ENCODE data around the gene TMEM69.

DNA sequence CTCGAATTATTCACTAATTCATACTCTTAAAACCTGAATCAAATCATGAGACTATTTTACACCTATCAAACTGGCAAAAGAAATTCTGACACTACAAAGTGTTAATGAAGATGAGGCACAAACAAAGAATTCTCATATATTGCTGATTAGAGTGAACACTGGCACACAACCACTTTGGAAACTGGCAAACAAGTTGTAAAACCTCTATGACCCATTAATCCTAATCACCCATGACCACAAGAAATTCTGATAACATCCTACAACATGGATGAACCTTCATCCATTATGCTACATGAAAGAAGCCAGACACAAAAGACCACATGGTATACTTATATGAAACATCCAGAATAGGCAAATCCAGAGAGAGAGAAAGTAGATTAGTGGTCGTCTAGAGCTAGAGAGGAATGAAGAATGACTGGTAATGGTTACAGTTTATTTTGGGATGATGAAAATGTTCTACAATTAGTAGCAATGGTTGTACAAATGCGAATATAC is 10.2 kb upstream of the TMEM69 start:
- TF ChIP-seq, protein P1, sequence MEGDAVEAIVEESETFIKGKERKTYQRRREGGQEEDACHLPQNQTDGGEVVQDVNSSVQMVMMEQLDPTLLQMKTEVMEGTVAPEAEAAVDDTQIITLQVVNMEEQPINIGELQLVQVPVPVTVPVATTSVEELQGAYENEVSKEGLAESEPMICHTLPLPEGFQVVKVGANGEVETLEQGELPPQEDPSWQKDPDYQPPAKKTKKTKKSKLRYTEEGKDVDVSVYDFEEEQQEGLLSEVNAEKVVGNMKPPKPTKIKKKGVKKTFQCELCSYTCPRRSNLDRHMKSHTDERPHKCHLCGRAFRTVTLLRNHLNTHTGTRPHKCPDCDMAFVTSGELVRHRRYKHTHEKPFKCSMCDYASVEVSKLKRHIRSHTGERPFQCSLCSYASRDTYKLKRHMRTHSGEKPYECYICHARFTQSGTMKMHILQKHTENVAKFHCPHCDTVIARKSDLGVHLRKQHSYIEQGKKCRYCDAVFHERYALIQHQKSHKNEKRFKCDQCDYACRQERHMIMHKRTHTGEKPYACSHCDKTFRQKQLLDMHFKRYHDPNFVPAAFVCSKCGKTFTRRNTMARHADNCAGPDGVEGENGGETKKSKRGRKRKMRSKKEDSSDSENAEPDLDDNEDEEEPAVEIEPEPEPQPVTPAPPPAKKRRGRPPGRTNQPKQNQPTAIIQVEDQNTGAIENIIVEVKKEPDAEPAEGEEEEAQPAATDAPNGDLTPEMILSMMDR (IDR thresholded peaks at IDR 0.05), result no peak
- TF ChIP-seq SIN3A (IDR thresholded peaks at IDR 0.05; ENCODE audit: borderline replicate concordance, insufficient read depth, low read depth, low read length) (no peak), POLR2AphosphoS5 (IDR thresholded peaks at IDR 0.05; ENCODE audit: low read depth, low read length) (no peak)
- TF ChIP-seq, protein P2, sequence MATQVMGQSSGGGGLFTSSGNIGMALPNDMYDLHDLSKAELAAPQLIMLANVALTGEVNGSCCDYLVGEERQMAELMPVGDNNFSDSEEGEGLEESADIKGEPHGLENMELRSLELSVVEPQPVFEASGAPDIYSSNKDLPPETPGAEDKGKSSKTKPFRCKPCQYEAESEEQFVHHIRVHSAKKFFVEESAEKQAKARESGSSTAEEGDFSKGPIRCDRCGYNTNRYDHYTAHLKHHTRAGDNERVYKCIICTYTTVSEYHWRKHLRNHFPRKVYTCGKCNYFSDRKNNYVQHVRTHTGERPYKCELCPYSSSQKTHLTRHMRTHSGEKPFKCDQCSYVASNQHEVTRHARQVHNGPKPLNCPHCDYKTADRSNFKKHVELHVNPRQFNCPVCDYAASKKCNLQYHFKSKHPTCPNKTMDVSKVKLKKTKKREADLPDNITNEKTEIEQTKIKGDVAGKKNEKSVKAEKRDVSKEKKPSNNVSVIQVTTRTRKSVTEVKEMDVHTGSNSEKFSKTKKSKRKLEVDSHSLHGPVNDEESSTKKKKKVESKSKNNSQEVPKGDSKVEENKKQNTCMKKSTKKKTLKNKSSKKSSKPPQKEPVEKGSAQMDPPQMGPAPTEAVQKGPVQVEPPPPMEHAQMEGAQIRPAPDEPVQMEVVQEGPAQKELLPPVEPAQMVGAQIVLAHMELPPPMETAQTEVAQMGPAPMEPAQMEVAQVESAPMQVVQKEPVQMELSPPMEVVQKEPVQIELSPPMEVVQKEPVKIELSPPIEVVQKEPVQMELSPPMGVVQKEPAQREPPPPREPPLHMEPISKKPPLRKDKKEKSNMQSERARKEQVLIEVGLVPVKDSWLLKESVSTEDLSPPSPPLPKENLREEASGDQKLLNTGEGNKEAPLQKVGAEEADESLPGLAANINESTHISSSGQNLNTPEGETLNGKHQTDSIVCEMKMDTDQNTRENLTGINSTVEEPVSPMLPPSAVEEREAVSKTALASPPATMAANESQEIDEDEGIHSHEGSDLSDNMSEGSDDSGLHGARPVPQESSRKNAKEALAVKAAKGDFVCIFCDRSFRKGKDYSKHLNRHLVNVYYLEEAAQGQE (IDR thresholded peaks at IDR 0.05; ENCODE audit: insufficient read depth in 1 of 2, low read depth in 2 of 2, low read length in 1 of 2), result no peak
